HEK293 (cell line): Measurements from ENCODE around the gene PDE3B.

Experiments used
- ATF2 ChIP-seq: fragments of 450-650 bp; formaldehyde crosslinking; IDR thresholded peaks from 2 replicates; pipeline ENCODE4 v1.5.1; 2016; ENCODE audit warnings: missing biosample characterization, missing genetic modification characterization, low read depth
- BCL6B ChIP-seq: fragments of 450-650 bp; formaldehyde crosslinking; IDR thresholded peaks from 2 replicates; pipeline ENCODE4 v1.5.1; 2017; ENCODE audit warnings: missing biosample characterization, missing genetic modification characterization
- HIC1 ChIP-seq: fragments of 450-650 bp; formaldehyde crosslinking; IDR thresholded peaks from 2 replicates; pipeline ENCODE4 v1.5.1; 2016; ENCODE audit warnings: missing biosample characterization, missing genetic modification characterization
- IKZF3 ChIP-seq: fragments of 450-650 bp; IDR thresholded peaks from 2 replicates; pipeline ENCODE4 v1.5.0; 2018; ENCODE audit warnings: missing biosample characterization, mild to moderate bottlenecking, missing genetic modification characterization, moderate library complexity
- INSM2 ChIP-seq: fragments of 450-650 bp; formaldehyde crosslinking; IDR thresholded peaks from 2 replicates; pipeline ENCODE4 v1.5.1; 2016; ENCODE audit warnings: missing biosample characterization, missing genetic modification characterization
- KLF1 ChIP-seq: fragments of 450-650 bp; formaldehyde crosslinking; IDR thresholded peaks from 2 replicates; pipeline ENCODE4 v1.5.1; 2016; ENCODE audit warnings: missing biosample characterization, missing genetic modification characterization
- PRDM6 ChIP-seq: fragments of 450-650 bp; formaldehyde crosslinking; IDR thresholded peaks from 2 replicates; pipeline ENCODE4 v1.5.1; 2017; ENCODE audit warnings: missing biosample characterization, missing genetic modification characterization
- ZEB2 ChIP-seq: fragments of 450-650 bp; formaldehyde crosslinking; IDR thresholded peaks from 2 replicates; pipeline ENCODE4 v1.5.1; 2016; ENCODE audit warnings: missing biosample characterization, missing genetic modification characterization
- ZFP41 ChIP-seq: fragments of 450-650 bp; formaldehyde crosslinking; IDR thresholded peaks from 2 replicates; pipeline ENCODE4 v1.5.1; 2016; ENCODE audit warnings: missing biosample characterization, missing genetic modification characterization, borderline replicate concordance
- ZIC2 ChIP-seq: fragments of 450-650 bp; formaldehyde crosslinking; IDR thresholded peaks from 2 replicates; pipeline ENCODE4 v1.5.1; 2016; ENCODE audit warnings: missing biosample characterization, missing genetic modification characterization
- ZNF121 ChIP-seq: fragments of 450-650 bp; formaldehyde crosslinking; IDR thresholded peaks from 2 replicates; pipeline ENCODE4 v1.5.1; 2016; ENCODE audit warnings: missing biosample characterization, missing genetic modification characterization
- ZNF223 ChIP-seq: fragments of 450-650 bp; formaldehyde crosslinking; IDR thresholded peaks from 2 replicates; pipeline ENCODE4 v1.5.1; 2016; ENCODE audit warnings: missing biosample characterization, missing genetic modification characterization
- ZNF274 ChIP-seq, 2 experiments: fragments of 200-500 bp in 1 of 2; fragments of 450-650 bp in 1 of 2; sonication (Bioruptor generic) in 1 of 2; formaldehyde crosslinking in 1 of 2; IDR thresholded peaks; 2 replicates each; pipeline versions ENCODE4 v1.5.1 to v1.6.1; 2014 to 2016; ENCODE audit warnings: borderline replicate concordance in 1 of 2, inconsistent platforms in 1 of 2, low read length in 1 of 2, missing biosample characterization in 1 of 2, missing genetic modification characterization in 1 of 2
- ZNF324 ChIP-seq: fragments of 450-650 bp; formaldehyde crosslinking; IDR thresholded peaks from 2 replicates; pipeline ENCODE4 v1.5.1; 2016; ENCODE audit warnings: missing biosample characterization, missing genetic modification characterization
- ZNF398 ChIP-seq: fragments of 450-650 bp; formaldehyde crosslinking; IDR thresholded peaks from 2 replicates; pipeline ENCODE4 v1.5.1; 2017; ENCODE audit warnings: missing biosample characterization, missing genetic modification characterization
- ZNF473 ChIP-seq: fragments of 450-650 bp; formaldehyde crosslinking; IDR thresholded peaks from 2 replicates; pipeline ENCODE4 v1.5.1; 2017; ENCODE audit warnings: missing biosample characterization, missing genetic modification characterization
- ZNF488 ChIP-seq: fragments of 450-650 bp; formaldehyde crosslinking; IDR thresholded peaks from 2 replicates; pipeline ENCODE4 v1.5.1; 2016; ENCODE audit warnings: missing biosample characterization, missing genetic modification characterization
- ZNF596 ChIP-seq: fragments of 450-650 bp; IDR thresholded peaks from 2 replicates; pipeline ENCODE4 v1.5.0; 2018; ENCODE audit warnings: missing biosample characterization, mild to moderate bottlenecking, missing genetic modification characterization, moderate library complexity
- ZNF600 ChIP-seq: fragments of 450-650 bp; formaldehyde crosslinking; IDR thresholded peaks from 2 replicates; pipeline ENCODE4 v1.5.1; 2016; ENCODE audit warnings: missing biosample characterization, missing genetic modification characterization
- ZNF623 ChIP-seq: fragments of 450-650 bp; formaldehyde crosslinking; IDR thresholded peaks from 2 replicates; pipeline ENCODE4 v1.5.1; 2016; ENCODE audit warnings: missing biosample characterization, missing genetic modification characterization
- ZNF692 ChIP-seq: fragments of 450-650 bp; formaldehyde crosslinking; IDR thresholded peaks from 2 replicates; pipeline ENCODE4 v1.5.1; 2016; ENCODE audit warnings: missing biosample characterization, missing genetic modification characterization
- ZNF704 ChIP-seq: fragments of 450-650 bp; formaldehyde crosslinking; IDR thresholded peaks from 2 replicates; pipeline ENCODE4 v1.5.1; 2016; ENCODE audit warnings: missing biosample characterization, missing genetic modification characterization
- ZNF837 ChIP-seq: fragments of 450-650 bp; formaldehyde crosslinking; IDR thresholded peaks from 2 replicates; pipeline ENCODE4 v1.5.1; 2016; ENCODE audit warnings: missing biosample characterization, missing genetic modification characterization

The PDE3B gene

GRCh38 chr11:14764579-14765527 is 121.2 kb downstream of the PDE3B start (continued):
- TF ChIP-seq HIC1 (tag by site-specific recombination) (peak; percentile 57), ZNF837 (tag by site-specific recombination) (no peak), INSM2 (tag by site-specific recombination) (peak; percentile 49; the same call in 1 of the 2 replicates), ZEB2 (tag by site-specific recombination) (no peak; the same call in 1 of the 2 replicates), ZNF623 (no peak), ZNF488 (no peak), ZNF692 (0 out of 2 replicates have a peak, but pooled peaks have one; percentile 31), ZNF596 (tag by site-specific recombination) (no peak), IKZF3 (no peak), ZNF398 (tag by site-specific recombination) (no peak), ATF2 (tag by site-specific recombination) (peak; percentile 3; the same call in 1 of the 2 replicates), KLF1 (tag by site-specific recombination) (no peak), ZNF223 (tag by site-specific recombination) (no peak), PRDM6 (tag by site-specific recombination) (peak; percentile 91), ZNF704 (tag by site-specific recombination) (no peak), ZNF473 (tag by site-specific recombination) (no peak), ZNF324 (tag by site-specific recombination) (no peak), BCL6B (tag by site-specific recombination) (no peak), ZFP41 (tag by site-specific recombination) (no peak), ZIC2 (tag by site-specific recombination) (no peak), ZNF274 (IDR thresholded peaks at IDR 0.05; ENCODE audit: low read length) (no peak), ZNF274 (tag by site-specific recombination; IDR thresholded peaks at IDR 0.05; ENCODE audit: borderline replicate concordance) (no peak), ZNF121 (no peak), ZNF600 (tag by site-specific recombination) (no peak)
